SK-N-DZ (cell line): ENCODE results near the gene FZD7.

ENCODE experiments used
- DNase-seq: peaks from one replicate; pipeline ENCODE4 v3.0.0-alpha.2; 2015; ENCODE audit warnings: low spot score

The FZD7 gene

GRCh38 chr2:202009581-202009980 is 24.1 kb upstream of the FZD7 start:
- DNase-seq, result no peak

GRCh38 chr2:202014318-202014717 is 19.3 kb upstream of the FZD7 start:
- DNase-seq, result no peak

- DNase-seq, result no peak
These were observed 18.9 kb upstream of the FZD7 start for GRCh38 chr2:202014759-202015211.

GRCh38 chr2:202015471-202015870 is 18.2 kb upstream of the FZD7 start:
- no peak for DNase-seq

- no peak for DNase-seq
These were observed 17.0 kb upstream of the FZD7 start for GRCh38 chr2:202016579-202017227.

GRCh38 chr2:202017940-202018339 is 15.7 kb upstream of the FZD7 start:
- no peak for DNase-seq

- DNase-seq, result no peak
These were observed 14.7 kb upstream of the FZD7 start for GRCh38 chr2:202018950-202019349.

- no peak for DNase-seq
These were observed 13.8 kb upstream of the FZD7 start for GRCh38 chr2:202019689-202020450.

GRCh38 chr2:202022755-202023154 is 10.9 kb upstream of the FZD7 start:
- DNase-seq, result no peak

GRCh38 chr2:202023198-202023903 is 10.3 kb upstream of the FZD7 start:
- DNase-seq, result no peak

- DNase-seq, result no peak
These were observed 9.8 kb upstream of the FZD7 start for GRCh38 chr2:202023904-202024266.

- no peak for DNase-seq
These were observed 8.8 kb upstream of the FZD7 start for GRCh38 chr2:202024871-202025270.

- DNase-seq, result no peak
These were observed 7.8 kb upstream of the FZD7 start for GRCh38 chr2:202025816-202026215.

GRCh38 chr2:202026507-202026906 is 7.1 kb upstream of the FZD7 start:
- no peak for DNase-seq

- DNase-seq, result no peak
These were observed 3.0 kb upstream of the FZD7 start for GRCh38 chr2:202030691-202031090.

GRCh38 chr2:202031246-202031951 is 2.3 kb upstream of the FZD7 start:
- DNase-seq, result no peak

GRCh38 chr2:202032846-202033316 is 774 bp upstream of the FZD7 start:
- no peak for DNase-seq

GRCh38 chr2:202034249-202035088 is 814 bp downstream of the FZD7 start:
- no peak for DNase-seq

- DNase-seq, result no peak
These were observed 1.7 kb downstream of the FZD7 start for GRCh38 chr2:202035089-202035940.

- DNase-seq, result no peak
These were observed 2.3 kb downstream of the FZD7 start for GRCh38 chr2:202035941-202036372.
